ENCODE results near the gene TRIP10. TPM values are rescaled to one million over a fixed set of nuclear protein-coding genes. Genes with fewer than 3 reads are reported as not detected.

Gene TRIP10
- total and polyA plus RNA-seq, 4 donors: 60.8 to 97.3 (median 79.8) TPM

DNA sequence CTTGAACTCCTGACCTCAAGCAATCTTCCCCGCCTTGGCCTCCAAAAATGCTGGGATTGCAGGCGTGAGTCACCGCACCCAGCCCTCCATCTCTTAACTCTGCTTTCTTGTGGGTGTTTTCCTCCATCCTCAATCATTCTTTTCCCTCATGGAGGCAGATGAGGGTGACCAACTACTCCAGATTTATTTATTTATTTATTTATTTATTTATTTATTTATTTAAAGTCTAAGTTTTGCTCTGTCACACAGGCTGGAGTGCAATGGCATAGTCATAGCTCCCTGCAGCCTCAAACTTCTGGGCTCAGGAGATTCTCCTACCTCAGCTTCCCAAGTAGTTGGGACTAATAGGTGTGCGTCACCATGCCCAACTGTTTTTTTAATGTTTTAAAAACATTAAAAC, 47.9 kb downstream of the TRIP10 start:
- TF ChIP-seq, protein P1, sequence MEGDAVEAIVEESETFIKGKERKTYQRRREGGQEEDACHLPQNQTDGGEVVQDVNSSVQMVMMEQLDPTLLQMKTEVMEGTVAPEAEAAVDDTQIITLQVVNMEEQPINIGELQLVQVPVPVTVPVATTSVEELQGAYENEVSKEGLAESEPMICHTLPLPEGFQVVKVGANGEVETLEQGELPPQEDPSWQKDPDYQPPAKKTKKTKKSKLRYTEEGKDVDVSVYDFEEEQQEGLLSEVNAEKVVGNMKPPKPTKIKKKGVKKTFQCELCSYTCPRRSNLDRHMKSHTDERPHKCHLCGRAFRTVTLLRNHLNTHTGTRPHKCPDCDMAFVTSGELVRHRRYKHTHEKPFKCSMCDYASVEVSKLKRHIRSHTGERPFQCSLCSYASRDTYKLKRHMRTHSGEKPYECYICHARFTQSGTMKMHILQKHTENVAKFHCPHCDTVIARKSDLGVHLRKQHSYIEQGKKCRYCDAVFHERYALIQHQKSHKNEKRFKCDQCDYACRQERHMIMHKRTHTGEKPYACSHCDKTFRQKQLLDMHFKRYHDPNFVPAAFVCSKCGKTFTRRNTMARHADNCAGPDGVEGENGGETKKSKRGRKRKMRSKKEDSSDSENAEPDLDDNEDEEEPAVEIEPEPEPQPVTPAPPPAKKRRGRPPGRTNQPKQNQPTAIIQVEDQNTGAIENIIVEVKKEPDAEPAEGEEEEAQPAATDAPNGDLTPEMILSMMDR (IDR thresholded peaks at IDR 0.05; ENCODE audit: control extremely low read depth, extremely low read depth): no peak
- Histone ChIP-seq H3K4me3 (no peak overlapping the region), H3K9me3 (ENCODE audit: control insufficient read depth in 4 of 4, insufficient read depth in 3 of 4, low read length in 3 of 4) (no peaks in the 10 kb centered on the region), H3K4me1 (ENCODE audit: control insufficient read depth in 5 of 5, insufficient read depth in 5 of 5, low read length in 5 of 5) (peaks cover 0 to 4% (median 0%) of the 10 kb centered on the region in 5 donors), H3K27ac (ENCODE audit: low read depth in 1 of 2, low read length in 1 of 2) (no peak overlapping the region), H3K36me3 (ENCODE audit: control insufficient read depth in 4 of 4, insufficient read depth in 4 of 4, low read length in 4 of 4) (no peaks in the 10 kb centered on the region), H3K9ac (ENCODE audit: insufficient read depth in 1 of 2, low read length in 2 of 2) (no peak overlapping the region), H3K27me3 (ENCODE audit: control insufficient read depth in 3 of 3, insufficient read depth in 3 of 3, low read length in 2 of 3) (no peaks in the 10 kb centered on the region)
- WGBS, 2 donors: 83 to 94% methylated on average over 4 of the region's 4 CpGs
- ATAC-seq (ENCODE audit: insufficient read depth, low FRiP score): no peak
- no peak for DNase-seq

DNA sequence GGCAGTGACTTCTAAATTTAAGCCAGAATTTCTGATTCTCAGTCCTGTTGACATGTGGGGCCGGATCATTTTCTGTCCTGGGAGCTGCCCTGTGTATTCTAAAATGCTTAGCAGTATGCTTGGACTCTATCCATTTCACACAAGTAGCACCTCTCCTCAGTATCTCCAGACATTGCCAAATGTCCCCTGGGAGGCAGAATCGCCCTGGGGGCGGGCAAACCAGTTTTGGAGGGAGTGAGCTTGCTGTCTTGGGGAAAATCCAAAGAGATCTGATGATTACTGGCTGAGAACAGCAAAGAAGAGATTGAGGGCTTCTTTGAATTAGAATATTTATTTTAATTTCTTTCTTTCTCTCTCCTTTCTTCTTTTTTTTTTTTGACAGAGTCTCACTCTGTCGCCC, 49.4 kb downstream of the TRIP10 start:
- no peak for DNase-seq
- Histone ChIP-seq H3K27me3 (ENCODE audit: control insufficient read depth in 3 of 3, insufficient read depth in 3 of 3, low read length in 2 of 3) (no peaks in the 10 kb centered on the region), H3K9ac (ENCODE audit: insufficient read depth in 1 of 2, low read length in 2 of 2) (no peak overlapping the region), H3K4me3 (no peak overlapping the region), H3K9me3 (ENCODE audit: control insufficient read depth in 4 of 4, insufficient read depth in 3 of 4, low read length in 3 of 4) (no peaks in the 10 kb centered on the region), H3K4me1 (ENCODE audit: control insufficient read depth in 5 of 5, insufficient read depth in 5 of 5, low read length in 5 of 5) (peaks cover 0 to 4% (median 0%) of the 10 kb centered on the region in 5 donors), H3K27ac (ENCODE audit: low read depth in 1 of 2, low read length in 1 of 2) (no peak overlapping the region), H3K36me3 (ENCODE audit: control insufficient read depth in 4 of 4, insufficient read depth in 4 of 4, low read length in 4 of 4) (no peaks in the 10 kb centered on the region)
- ATAC-seq (ENCODE audit: insufficient read depth, low FRiP score): no peak
- 76 to 86% methylated on average over 4 of the region's 4 CpGs for WGBS, 2 donors
- TF ChIP-seq, protein P1 (IDR thresholded peaks at IDR 0.05; ENCODE audit: control extremely low read depth, extremely low read depth): no peak

DNA sequence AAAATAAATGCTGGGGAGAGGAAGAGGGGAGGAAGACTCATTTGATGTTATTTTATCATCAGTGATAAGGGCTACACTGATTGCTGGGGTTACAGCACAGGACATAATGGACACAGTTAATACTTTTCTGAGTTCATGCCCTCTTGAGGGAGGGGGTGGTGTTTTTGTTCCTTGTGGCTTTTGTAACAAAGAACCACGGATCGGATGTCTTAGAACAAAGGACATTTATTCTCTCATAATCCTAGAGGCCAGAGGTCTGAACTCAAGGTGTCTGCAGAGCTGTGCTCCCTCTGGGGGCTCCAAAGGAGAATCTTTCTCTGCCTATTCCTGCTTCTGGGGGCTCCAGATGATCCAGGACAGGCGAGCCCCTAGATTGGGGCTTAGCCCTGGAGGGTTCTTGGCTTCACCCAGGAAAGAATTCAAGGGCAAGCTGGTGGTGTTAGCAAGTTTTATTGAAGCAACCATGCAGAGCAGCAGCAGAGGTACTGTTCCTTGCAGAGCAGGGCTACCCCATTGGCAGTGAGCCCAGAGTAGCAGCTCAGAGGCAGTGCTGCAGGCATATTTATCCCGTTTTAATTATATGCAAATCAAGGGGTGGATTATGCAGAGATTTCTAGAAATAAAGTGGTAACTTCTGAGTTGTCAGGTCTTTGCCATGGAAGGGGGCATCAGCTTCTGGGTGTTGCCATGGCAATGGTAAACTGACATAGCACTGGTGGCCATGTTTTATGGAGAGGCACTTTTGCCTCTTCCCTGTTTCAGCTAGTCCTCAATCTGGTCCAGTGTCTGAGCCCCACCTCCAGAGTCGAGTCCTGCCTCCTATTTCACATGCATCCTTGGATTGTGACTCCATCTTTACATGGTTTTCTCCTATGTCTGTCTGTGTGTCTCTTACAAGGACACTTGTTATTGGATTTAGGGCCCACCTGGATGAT, 51.0 kb downstream of the TRIP10 start:
- Histone ChIP-seq H3K4me1 (ENCODE audit: control insufficient read depth in 5 of 5, insufficient read depth in 5 of 5, low read length in 5 of 5) (peaks cover 0 to 4% (median 0%) of the 10 kb centered on the region in 5 donors), H3K4me3 (no peak overlapping the region), H3K27me3 (ENCODE audit: control insufficient read depth in 3 of 3, insufficient read depth in 3 of 3, low read length in 2 of 3) (no peaks in the 10 kb centered on the region), H3K36me3 (ENCODE audit: control insufficient read depth in 4 of 4, insufficient read depth in 4 of 4, low read length in 4 of 4) (no peaks in the 10 kb centered on the region), H3K9ac (ENCODE audit: insufficient read depth in 1 of 2, low read length in 2 of 2) (no peak overlapping the region), H3K9me3 (ENCODE audit: control insufficient read depth in 4 of 4, insufficient read depth in 3 of 4, low read length in 3 of 4) (peaks cover 0 to 9% (median 3%) of the 10 kb centered on the region in 4 donors), H3K27ac (ENCODE audit: low read depth in 1 of 2, low read length in 1 of 2) (no peak overlapping the region)
- TF ChIP-seq, protein P1 (IDR thresholded peaks at IDR 0.05; ENCODE audit: control extremely low read depth, extremely low read depth): no peak
- 60 to 72% methylated on average over 5 of the region's 5 CpGs for WGBS, 2 donors
- ATAC-seq (ENCODE audit: insufficient read depth, low FRiP score) (no peak), DNase-seq (no peak)

Data from lung (tissue), 12 donors.